HL-60/S4 treated with retinoic acid at 250 ng/mL for 4 days and 3 days (cell line): Measurements from ENCODE around the gene TBCCD1.

Experiments
- in situ Hi-C: fragments of 300-500 bp; cut with MboI; formaldehyde crosslinking; loops from 2 replicates; pipeline ENCODE4 v1.7.0; 2022; ENCODE audit warnings: low sequenced_read_pairs

TBCCD1 gene

GRCh38 chr3:186566772-186567071 is 417 bp downstream of the TBCCD1 start:
- in situ Hi-C loops, result no loop called here

DNA sequence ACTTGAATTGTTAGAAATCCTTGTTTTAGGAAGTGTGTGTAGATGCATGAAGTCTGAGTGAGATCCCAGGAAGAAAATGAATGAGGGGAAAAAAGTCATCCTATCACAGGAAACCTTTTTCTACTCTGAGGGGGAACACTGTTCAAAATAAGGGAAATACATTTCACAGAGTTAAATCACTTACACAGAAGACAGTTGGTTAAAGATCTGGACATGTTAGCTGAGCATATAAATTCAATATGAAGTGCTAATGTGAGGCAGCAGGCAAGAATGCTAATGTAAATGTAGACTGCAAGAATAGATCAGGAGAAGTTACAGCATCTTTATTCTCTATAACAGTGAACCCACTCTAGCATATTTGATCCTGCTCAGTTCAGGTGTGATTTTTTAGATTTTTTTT is 2.6 kb downstream of the TBCCD1 start:
- in situ Hi-C loops, result no loop called here

- in situ Hi-C loops, result no loop called here
Measured at GRCh38 chr3:186552408-186553031, 14.6 kb downstream of the TBCCD1 start.

GRCh38 chr3:186551387-186551786 is 15.8 kb downstream of the TBCCD1 start:
- in situ Hi-C loops, result no loop called here

- in situ Hi-C loops, result no loop called here
Measured at GRCh38 chr3:186549497-186549896, 17.6 kb downstream of the TBCCD1 start.

GRCh38 chr3:186544281-186544680 is 22.9 kb downstream of the TBCCD1 start, which contains the start of gene CRYGS:
TSS of gene CRYGS (minus strand) at chr3:186544380. CDS start at chr3:186544326, 54 bp downstream.
- in situ Hi-C loops, result no loop called here

DNA sequence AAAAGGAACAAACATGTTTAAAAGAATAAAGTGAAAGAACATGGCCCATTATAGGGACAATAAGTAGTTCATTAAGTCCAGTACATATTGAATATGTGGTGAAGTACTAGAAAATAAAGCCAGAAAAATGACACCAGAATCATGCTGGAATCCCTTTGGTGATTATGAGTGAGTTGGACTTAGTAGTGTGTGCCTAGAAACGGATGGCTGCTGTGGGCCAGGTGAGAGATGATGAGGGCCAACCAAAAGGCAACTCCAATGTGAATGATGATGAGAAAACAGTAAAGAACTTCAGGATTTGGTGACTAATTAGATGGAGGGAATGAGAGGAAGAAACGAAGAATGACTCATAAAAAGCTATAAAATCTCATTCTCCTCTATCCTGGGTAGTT is 26.3 kb downstream of the TBCCD1 start:
- in situ Hi-C loops, result no loop called here

- in situ Hi-C loops, result no loop called here
Measured at GRCh38 chr3:186540221-186540834, 26.8 kb downstream of the TBCCD1 start.

GRCh38 chr3:186538779-186539178 is 28.4 kb downstream of the TBCCD1 start:
- in situ Hi-C loops, result loop anchor here (10.0 kb wide), 2 partner anchors 284 to 554 kb away; no protein-coding TSS in a partner anchor

- in situ Hi-C loops, result loop anchor here (10.0 kb wide), 2 partner anchors 282 to 552 kb away; no protein-coding TSS in a partner anchor
Measured at GRCh38 chr3:186536883-186537844, 30.0 kb downstream of the TBCCD1 start.

- in situ Hi-C loops, result loop anchor here (10.0 kb wide), 2 partner anchors 279 to 549 kb away; no protein-coding TSS in a partner anchor
Measured at GRCh38 chr3:186534113-186534669, 32.9 kb downstream of the TBCCD1 start.

DNA sequence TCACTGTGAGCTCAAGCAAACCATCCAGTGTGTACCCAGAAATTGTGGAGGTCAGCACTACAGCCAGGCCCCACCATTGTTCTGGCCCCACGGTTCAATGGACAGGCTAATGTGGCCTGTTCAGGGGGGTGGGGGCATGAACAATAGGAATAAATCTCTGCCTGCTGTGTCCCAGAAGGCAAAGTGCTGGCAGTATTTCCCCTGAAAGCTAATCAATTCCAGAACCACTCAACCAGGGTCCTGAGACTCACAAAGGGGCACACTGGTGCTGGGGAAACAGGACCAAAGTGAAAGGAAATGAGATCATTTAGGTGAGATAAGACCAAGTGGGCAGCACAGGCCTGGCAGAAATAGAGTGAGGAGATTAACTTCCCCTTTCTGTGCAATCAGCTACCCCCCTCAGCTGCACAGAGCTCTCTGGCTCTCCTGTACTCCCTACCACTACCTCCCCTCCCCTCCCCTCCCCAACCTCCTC is 34.5 kb downstream of the TBCCD1 start:
- in situ Hi-C loops, result loop anchor here (10.0 kb wide), 2 partner anchors 278 to 548 kb away; no protein-coding TSS in a partner anchor

GRCh38 chr3:186531694-186532093 is 35.4 kb downstream of the TBCCD1 start:
- in situ Hi-C loops, result loop anchor here (10.0 kb wide), 2 partner anchors 277 to 547 kb away; no protein-coding TSS in a partner anchor

GRCh38 chr3:186530415-186530814 is 36.7 kb downstream of the TBCCD1 start:
- in situ Hi-C loops, result loop anchor here (10.0 kb wide), 2 partner anchors 276 to 546 kb away; no protein-coding TSS in a partner anchor

DNA sequence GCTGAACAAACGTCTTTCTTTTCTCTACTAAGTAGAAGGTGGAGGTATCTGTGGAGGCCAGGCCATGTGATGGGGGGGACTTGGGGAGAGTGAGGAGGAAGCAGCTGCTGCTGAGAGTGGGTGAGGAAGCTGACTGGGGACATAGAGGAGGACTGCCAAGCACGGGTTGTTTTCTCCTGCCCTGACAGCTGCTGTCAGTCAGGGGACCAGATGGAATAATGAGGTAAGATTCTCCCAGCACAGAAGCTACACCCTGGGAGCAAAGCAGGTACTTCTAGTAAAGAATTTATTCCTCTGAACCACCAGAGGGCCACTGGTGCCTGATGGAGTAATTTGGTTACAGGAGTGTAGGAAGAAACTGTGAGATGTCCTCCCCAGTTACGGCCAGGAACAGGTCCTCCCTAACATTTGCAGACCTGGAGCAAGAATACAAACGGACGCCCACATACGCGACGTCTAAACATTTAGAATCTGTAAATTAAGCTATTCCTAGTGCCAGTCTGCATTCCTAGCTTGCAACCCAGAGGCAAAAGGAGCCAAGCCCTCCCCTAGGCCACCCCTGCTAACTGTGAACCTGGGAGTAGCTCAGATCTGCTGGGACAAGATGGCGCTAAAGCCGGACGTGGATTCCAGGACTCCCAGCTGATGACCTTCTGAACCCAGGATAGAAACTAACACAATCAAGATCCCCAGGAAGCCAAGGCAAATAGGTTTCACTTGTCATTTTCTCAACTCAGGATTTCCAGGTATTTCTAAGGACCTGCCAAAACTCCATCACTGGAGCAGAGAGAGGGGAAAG is 37.7 kb downstream of the TBCCD1 start:
- in situ Hi-C loops, result no loop called here

DNA sequence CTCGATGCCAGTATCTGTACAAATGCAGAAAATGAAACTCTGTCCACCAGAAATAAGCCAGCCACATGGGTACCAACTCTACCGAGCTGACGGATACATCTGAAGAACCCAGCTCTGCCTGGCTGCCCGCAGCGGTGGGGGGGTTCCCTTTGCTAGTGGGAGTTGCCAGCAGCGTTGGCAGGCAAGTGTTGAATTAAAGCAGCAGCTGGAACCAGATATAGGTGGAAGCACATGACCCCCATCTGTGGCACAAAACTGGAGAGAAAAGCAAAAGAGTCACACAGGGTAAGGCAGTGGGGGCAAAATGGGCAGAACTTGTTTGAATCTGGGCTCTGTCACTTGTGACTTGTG is 40.9 kb downstream of the TBCCD1 start:
- in situ Hi-C loops, result no loop called here

DNA sequence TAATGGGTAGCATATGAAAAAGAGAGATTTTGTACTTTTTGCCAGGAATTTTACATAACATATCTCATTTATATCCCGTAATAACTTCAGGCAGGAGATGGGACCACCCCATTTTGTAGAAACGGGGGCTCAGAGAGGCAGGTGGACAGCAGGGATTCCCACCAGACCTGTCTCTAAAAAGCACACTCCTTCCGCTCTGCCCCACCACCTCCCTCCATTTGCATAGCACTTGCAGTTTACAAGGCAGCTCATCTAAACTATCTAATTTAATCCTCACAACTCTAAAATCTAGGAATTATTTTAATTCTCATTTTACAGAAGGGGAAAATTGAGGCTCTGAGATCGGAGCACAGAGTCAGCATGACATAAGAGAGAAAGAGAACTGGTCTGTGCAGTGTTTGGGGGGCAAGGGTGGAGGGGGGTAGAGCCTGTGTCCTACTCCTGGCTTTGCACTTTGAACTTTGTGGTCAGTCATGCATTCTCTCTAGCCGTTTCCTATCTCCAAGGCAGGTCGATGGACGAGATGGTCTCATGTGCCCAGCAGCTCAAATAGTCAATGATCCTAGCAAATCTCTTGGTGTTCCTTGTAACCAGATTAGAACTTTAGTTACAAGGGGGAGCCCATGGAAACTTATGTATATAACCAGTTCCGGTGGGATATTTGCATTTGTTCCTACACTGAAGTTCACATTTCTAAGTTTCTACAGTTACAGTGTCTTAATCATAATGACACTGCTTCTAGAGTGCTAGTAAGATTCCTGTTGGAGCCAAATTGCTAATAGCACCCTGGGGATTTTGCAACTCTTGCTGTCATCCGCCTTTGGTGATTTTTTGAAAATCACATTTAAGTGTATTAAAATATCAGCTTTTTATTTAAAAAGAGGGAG is 41.5 kb downstream of the TBCCD1 start:
- in situ Hi-C loops, result no loop called here

DNA sequence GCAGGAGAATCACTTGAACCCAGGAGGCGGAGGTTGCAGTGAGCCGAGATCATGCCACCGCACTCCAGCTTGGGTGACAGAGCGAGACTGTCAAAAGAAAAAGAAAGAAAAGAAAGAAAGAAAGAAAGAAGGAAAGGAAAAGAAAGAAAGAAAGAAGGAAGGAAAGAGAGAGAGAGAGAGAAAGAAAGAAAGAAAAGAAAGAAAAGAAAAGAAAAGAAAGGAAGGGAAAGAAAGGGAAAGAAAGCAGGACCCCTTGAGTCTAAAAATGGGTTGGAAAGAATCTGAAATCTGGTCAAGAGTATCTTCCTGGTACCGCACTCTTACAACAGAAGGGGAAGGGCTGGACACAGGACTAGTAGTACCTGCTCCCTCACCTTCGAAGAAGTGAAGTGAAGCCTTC is 42.5 kb downstream of the TBCCD1 start:
- in situ Hi-C loops, result no loop called here

GRCh38 chr3:186523434-186523833 is 43.7 kb downstream of the TBCCD1 start:
- in situ Hi-C loops, result no loop called here
